ENCODE measurements around the gene LRCH3.

DNA sequence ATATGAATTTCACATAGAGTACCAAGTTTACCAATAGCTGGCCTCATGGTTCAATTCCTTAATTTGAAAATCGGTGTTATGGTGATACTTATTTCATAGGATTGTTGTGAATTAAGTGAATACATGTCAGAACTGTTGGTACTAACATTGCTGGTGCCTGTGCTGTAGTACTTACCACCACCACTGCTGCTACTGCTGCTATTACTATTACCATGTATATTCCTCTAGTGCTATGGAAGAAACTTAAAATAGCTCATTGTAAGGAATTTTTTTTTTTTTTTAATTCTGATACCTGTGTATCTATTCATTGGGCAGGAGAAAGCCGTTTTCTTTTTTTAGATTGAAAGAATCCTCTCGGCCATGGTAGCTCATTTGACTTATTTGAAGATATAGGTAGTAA, 37.8 kb upstream of the LRCH3 start:
- TF ChIP-seq, protein P1, sequence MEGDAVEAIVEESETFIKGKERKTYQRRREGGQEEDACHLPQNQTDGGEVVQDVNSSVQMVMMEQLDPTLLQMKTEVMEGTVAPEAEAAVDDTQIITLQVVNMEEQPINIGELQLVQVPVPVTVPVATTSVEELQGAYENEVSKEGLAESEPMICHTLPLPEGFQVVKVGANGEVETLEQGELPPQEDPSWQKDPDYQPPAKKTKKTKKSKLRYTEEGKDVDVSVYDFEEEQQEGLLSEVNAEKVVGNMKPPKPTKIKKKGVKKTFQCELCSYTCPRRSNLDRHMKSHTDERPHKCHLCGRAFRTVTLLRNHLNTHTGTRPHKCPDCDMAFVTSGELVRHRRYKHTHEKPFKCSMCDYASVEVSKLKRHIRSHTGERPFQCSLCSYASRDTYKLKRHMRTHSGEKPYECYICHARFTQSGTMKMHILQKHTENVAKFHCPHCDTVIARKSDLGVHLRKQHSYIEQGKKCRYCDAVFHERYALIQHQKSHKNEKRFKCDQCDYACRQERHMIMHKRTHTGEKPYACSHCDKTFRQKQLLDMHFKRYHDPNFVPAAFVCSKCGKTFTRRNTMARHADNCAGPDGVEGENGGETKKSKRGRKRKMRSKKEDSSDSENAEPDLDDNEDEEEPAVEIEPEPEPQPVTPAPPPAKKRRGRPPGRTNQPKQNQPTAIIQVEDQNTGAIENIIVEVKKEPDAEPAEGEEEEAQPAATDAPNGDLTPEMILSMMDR (IDR thresholded peaks at IDR 0.05) = peak in 3 of 6 experiments; percentile 2 to 26 (median 25)
- no peak for TF ChIP-seq POLR2A (IDR thresholded peaks at IDR 0.05)
